ENCODE measurements around the gene C2orf49.

DNA sequence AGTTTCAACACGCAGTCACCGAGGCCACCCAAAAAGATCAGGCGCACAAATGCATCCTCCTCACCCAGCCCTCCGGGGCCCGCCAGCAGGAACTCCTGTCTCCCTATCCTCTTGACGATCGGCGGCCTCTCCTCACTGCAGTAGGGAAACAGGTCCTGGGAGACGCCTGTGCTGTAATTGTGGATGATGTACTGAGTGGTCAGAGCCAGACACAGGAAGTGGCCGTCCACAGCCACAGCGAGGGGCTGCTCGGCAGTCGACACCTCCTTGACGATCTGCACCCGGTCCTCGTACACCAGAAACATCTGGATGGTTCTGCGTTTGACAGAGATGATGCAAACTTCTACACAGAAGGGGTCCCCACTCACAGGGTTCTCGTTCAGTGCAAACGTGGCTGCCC, 29.8 kb upstream of the C2orf49 start:
- no peak for TF ChIP-seq SIN3A (IDR thresholded peaks at IDR 0.05; ENCODE audit: borderline replicate concordance, insufficient read depth, low read depth, low read length)
- TF ChIP-seq, protein P1, sequence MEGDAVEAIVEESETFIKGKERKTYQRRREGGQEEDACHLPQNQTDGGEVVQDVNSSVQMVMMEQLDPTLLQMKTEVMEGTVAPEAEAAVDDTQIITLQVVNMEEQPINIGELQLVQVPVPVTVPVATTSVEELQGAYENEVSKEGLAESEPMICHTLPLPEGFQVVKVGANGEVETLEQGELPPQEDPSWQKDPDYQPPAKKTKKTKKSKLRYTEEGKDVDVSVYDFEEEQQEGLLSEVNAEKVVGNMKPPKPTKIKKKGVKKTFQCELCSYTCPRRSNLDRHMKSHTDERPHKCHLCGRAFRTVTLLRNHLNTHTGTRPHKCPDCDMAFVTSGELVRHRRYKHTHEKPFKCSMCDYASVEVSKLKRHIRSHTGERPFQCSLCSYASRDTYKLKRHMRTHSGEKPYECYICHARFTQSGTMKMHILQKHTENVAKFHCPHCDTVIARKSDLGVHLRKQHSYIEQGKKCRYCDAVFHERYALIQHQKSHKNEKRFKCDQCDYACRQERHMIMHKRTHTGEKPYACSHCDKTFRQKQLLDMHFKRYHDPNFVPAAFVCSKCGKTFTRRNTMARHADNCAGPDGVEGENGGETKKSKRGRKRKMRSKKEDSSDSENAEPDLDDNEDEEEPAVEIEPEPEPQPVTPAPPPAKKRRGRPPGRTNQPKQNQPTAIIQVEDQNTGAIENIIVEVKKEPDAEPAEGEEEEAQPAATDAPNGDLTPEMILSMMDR (IDR thresholded peaks at IDR 0.05), result no peak

All from Panc1 (cell line).